KMS-11 (cell line): ENCODE results near the gene RAB3GAP2.

ENCODE experiments used
- H2AFZ ChIP-seq: fragments of 200-600 bp; sonication (generic); 2 replicates; pipeline ENCODE4 v1.6.1; 2016; ENCODE audit warnings: antibody characterized with exemption, mixed run types, low read depth
- H3K27ac ChIP-seq: fragments of 200-600 bp; sonication (generic); 2 replicates; pipeline ENCODE4 v1.6.1; 2016; ENCODE audit warnings: mild to moderate bottlenecking, mixed run types
- H3K27me3 ChIP-seq: fragments of 200-600 bp; sonication (generic); 2 replicates; pipeline ENCODE4 v1.6.1; 2017; ENCODE audit warnings: mild to moderate bottlenecking, low read depth, mixed run types, moderate library complexity; ENCODE audit not compliant: insufficient read depth
- H3K36me3 ChIP-seq: fragments of 200-600 bp; sonication (generic); 2 replicates; pipeline ENCODE4 v1.6.1; 2017; ENCODE audit warnings: mild to moderate bottlenecking, mixed run types; ENCODE audit not compliant: insufficient read depth
- H3K4me1 ChIP-seq: fragments of 200-600 bp; sonication (generic); 2 replicates; pipeline ENCODE4 v1.6.1; 2016; ENCODE audit warnings: mild to moderate bottlenecking, low read depth, mixed run types; ENCODE audit not compliant: poor library complexity, severe bottlenecking
- H3K4me2 ChIP-seq: fragments of 200-600 bp; sonication (generic); 2 replicates; pipeline ENCODE4 v1.7.0; 2016; ENCODE audit warnings: mild to moderate bottlenecking, mixed run types
- H3K4me3 ChIP-seq: fragments of 200-600 bp; sonication (generic); IDR thresholded peaks from 2 replicates; pipeline ENCODE4 v1.6.1; 2017; ENCODE audit warnings: low read depth, low read length, mixed read lengths; ENCODE audit not compliant: insufficient read depth
- H3K79me2 ChIP-seq: fragments of 200-600 bp; sonication (generic); 2 replicates; pipeline ENCODE4 v1.6.1; 2016; ENCODE audit warnings: low read depth, mixed run types; ENCODE audit not compliant: insufficient read depth
- H3K9ac ChIP-seq: fragments of 200-600 bp; sonication (generic); 2 replicates; pipeline ENCODE4 v1.6.1; 2016; ENCODE audit warnings: mild to moderate bottlenecking, mixed run types
- H4K20me1 ChIP-seq: fragments of 200-600 bp; sonication (generic); 2 replicates; pipeline ENCODE4 v1.6.1; 2016; ENCODE audit warnings: mild to moderate bottlenecking, mixed run types; ENCODE audit not compliant: insufficient read depth
- TF ChIP-seq, protein P1 (sequence below): fragments of 200-600 bp; sonication (generic); conservative IDR thresholded peaks from 2 replicates; pipeline ENCODE4 v1.6.1; 2017; ENCODE audit warnings: low read depth, mild to moderate bottlenecking, antibody characterized with exemption, low read length, moderate library complexity, mixed read lengths

The RAB3GAP2 gene

DNA sequence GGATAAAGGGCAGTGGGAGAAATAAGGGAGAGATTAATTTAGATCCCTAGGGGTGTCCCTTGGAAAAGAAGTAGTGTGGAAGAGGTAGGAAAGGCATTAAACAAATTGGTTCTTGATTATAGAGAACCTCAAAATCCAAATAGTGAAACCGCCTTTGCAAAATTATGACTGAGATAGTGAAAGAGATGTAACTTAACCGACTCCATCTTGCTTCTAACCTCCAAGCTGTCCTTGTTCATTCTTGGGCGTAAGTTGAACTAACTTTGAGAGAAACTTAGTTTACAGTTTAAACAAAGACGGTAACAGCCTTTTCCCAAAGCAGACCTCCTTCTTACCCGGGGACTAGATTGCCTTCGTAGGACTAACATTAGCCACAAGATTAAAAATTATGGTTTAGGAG, 3.2 kb upstream of the RAB3GAP2 start:
- no peaks in the 10 kb centered on the region for H3K36me3 ChIP-seq
- no peak overlapping the region for H3K4me2 ChIP-seq
- H2AFZ ChIP-seq: no peak overlapping the region
- H3K4me3 ChIP-seq: no peak overlapping the region
- H3K4me1 ChIP-seq: peaks cover 16% of the 10 kb centered on the region
- H4K20me1 ChIP-seq: no peaks in the 10 kb centered on the region
- H3K79me2 ChIP-seq: peaks cover 17% of the 10 kb centered on the region; the same call in 1 of the 2 replicates
- no peak overlapping the region for H3K27ac ChIP-seq
- no peak overlapping the region for H3K9ac ChIP-seq
- TF ChIP-seq, protein P1, sequence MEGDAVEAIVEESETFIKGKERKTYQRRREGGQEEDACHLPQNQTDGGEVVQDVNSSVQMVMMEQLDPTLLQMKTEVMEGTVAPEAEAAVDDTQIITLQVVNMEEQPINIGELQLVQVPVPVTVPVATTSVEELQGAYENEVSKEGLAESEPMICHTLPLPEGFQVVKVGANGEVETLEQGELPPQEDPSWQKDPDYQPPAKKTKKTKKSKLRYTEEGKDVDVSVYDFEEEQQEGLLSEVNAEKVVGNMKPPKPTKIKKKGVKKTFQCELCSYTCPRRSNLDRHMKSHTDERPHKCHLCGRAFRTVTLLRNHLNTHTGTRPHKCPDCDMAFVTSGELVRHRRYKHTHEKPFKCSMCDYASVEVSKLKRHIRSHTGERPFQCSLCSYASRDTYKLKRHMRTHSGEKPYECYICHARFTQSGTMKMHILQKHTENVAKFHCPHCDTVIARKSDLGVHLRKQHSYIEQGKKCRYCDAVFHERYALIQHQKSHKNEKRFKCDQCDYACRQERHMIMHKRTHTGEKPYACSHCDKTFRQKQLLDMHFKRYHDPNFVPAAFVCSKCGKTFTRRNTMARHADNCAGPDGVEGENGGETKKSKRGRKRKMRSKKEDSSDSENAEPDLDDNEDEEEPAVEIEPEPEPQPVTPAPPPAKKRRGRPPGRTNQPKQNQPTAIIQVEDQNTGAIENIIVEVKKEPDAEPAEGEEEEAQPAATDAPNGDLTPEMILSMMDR: no peak
- H3K27me3 ChIP-seq: no peaks in the 10 kb centered on the region

DNA sequence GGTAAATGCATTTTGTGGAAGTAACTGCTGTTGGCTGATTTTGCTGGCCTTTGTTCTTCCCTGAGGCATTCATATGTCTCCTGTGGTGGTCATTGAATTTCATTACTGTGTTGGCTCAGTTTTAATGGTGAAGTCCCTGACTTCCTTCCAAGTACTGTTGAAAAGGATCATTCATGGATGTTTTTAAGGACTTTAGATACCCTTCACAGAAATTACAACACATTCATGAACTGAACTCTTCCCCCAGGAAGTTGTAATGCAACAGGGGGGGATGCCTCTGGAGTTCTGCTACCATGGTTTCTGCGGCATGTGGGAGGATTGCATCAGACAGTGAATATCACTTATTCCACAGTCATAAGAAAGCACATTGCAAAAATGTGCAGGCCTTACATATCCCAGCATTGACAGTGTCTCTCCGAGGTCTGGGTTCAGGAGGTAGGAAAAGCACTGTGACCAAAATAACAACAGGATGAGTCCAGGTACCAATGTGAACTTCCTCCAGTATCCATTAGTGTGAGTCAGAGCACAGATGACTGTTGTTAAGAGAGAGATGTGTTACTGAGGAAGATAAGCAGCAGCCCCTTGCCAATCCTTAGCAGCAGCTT, 2.1 kb upstream of the RAB3GAP2 start:
- H3K4me1 ChIP-seq: peaks cover 20% of the 10 kb centered on the region
- peaks cover 27% of the 10 kb centered on the region; the same call in 1 of the 2 replicates for H3K79me2 ChIP-seq
- no peaks in the 10 kb centered on the region for H3K27me3 ChIP-seq
- no peak overlapping the region for H2AFZ ChIP-seq
- no peaks in the 10 kb centered on the region for H3K36me3 ChIP-seq
- TF ChIP-seq, protein P1: no peak
- no peak overlapping the region for H3K9ac ChIP-seq
- no peak overlapping the region for H3K27ac ChIP-seq
- no peaks in the 10 kb centered on the region for H4K20me1 ChIP-seq
- H3K4me3 ChIP-seq: no peak overlapping the region
- no peak overlapping the region for H3K4me2 ChIP-seq

DNA sequence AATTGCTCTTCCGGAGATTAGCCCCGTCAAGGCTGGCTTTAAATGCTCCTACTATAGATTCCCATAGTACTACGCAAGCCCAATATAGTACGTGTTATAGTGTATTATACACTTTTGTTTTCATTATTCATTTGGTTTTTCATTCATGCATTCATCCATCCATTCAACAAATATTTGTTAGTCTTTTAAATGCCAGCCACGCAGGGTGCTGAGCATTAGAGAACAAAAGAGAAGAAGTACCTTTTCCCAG, 513 bp upstream of the RAB3GAP2 start:
- no peaks in the 10 kb centered on the region; the same call in 1 of the 2 replicates for H3K36me3 ChIP-seq
- H3K27ac ChIP-seq: peak overlapping the region; percentile 71

DNA sequence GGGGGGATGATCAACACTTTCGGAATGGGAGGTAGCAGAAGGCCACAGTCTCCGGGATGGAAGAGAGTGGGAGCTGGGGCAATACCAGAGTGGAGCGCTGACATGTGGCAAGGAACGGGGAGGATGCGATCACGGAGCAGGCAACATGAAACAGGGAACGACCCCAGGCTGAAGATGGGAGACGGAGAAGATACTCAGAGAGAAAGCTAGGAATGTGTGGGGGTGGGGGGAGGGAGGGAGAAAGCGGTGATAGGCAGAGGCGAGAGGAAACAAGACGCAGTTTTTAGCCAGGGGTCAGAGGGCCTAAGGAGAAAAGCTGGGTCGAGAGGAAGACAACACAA, 577 bp downstream of the RAB3GAP2 start:
- H3K9ac ChIP-seq: peak overlapping the region; percentile 90
- peak overlapping the region; percentile 71 for H3K27ac ChIP-seq
- H2AFZ ChIP-seq: peak overlapping the region; percentile 93
- no peaks in the 10 kb centered on the region; the same call in 1 of the 2 replicates for H3K36me3 ChIP-seq
- peak overlapping the region; percentile 89 for H3K4me2 ChIP-seq
- no peaks in the 10 kb centered on the region for H4K20me1 ChIP-seq
- peaks cover 45% of the 10 kb centered on the region; the same call in 1 of the 2 replicates for H3K79me2 ChIP-seq
- peaks cover 26% of the 10 kb centered on the region for H3K4me1 ChIP-seq
- TF ChIP-seq, protein P1: no peak
- no peaks in the 10 kb centered on the region for H3K27me3 ChIP-seq
- H3K4me3 ChIP-seq: peak overlapping the region; percentile 97

More for the DNA sequence above, 513 bp upstream of the RAB3GAP2 start:
- H3K79me2 ChIP-seq: peaks cover 40% of the 10 kb centered on the region; the same call in 1 of the 2 replicates
- TF ChIP-seq, protein P1: no peak
- H3K4me3 ChIP-seq: no peak overlapping the region
- H3K9ac ChIP-seq: peak overlapping the region; percentile 90; the same call in 1 of the 2 replicates
- H3K4me2 ChIP-seq: peak overlapping the region; percentile 66
- H4K20me1 ChIP-seq: no peaks in the 10 kb centered on the region
- no peaks in the 10 kb centered on the region for H3K27me3 ChIP-seq
- peak overlapping the region; percentile 93 for H2AFZ ChIP-seq
- peaks cover 26% of the 10 kb centered on the region for H3K4me1 ChIP-seq
